Endometrial microvascular endothelial cells (primary cell): Measurements from ENCODE around the gene EYA4. TPM values are rescaled to one million over a fixed set of nuclear protein-coding genes. Genes with fewer than 3 reads are reported as not detected.
"Not testable (repeated sequence)": the region's sequence is repeated elsewhere in the genome, so short reads cannot be mapped to it uniquely, and the experiment has no call there.

ENCODE experiments used
- in situ Hi-C: cut with HindIII; loops from 2 replicates; pipeline ENCODE4 v1.10.0; 2017; ENCODE audit warnings: low sequenced_read_pairs, low pct_unique_long_range_greater_than_20kb; ENCODE audit errors: inconsistent ontology term
- total RNA-seq: library from RNA; depleted of rRNA; stranded (reverse); fragments of >200 nt; gene quantifications from one replicate; pipeline ENCODE4 v1.2.3, GENCODE V29; 2015; ENCODE audit errors: inconsistent ontology term

Gene EYA4
- total RNA-seq, 1 donor from 2014 or later, result 0.09 TPM

- in situ Hi-C loops, result no loop called here
Observed at GRCh38 chr6:133380047-133380446, 138.9 kb downstream of the EYA4 start.

GRCh38 chr6:133380723-133381122, 139.6 kb downstream of the EYA4 start:
- in situ Hi-C loops, result no loop called here

- in situ Hi-C loops, result no loop called here
Observed at GRCh38 chr6:133388731-133389130, 147.6 kb downstream of the EYA4 start.

GRCh38 chr6:133390168-133390567, 149.0 kb downstream of the EYA4 start:
- in situ Hi-C loops, result no loop called here

GRCh38 chr6:133392015-133392414, 150.9 kb downstream of the EYA4 start:
- in situ Hi-C loops, result no loop called here

- in situ Hi-C loops, result no loop called here
Observed at GRCh38 chr6:133392641-133393040, 151.5 kb downstream of the EYA4 start.

- in situ Hi-C loops, result no loop called here
Observed at GRCh38 chr6:133393891-133394290, 152.7 kb downstream of the EYA4 start.

- in situ Hi-C loops, result no loop called here
Observed at GRCh38 chr6:133394630-133395029, 153.5 kb downstream of the EYA4 start.

GRCh38 chr6:133396233-133396983, 155.3 kb downstream of the EYA4 start:
- in situ Hi-C loops, result no loop called here

GRCh38 chr6:133396984-133397348, 155.8 kb downstream of the EYA4 start:
- in situ Hi-C loops, result no loop called here

GRCh38 chr6:133397601-133398000, 156.4 kb downstream of the EYA4 start:
- in situ Hi-C loops, result not testable (repeated sequence)

- in situ Hi-C loops, result no loop called here
Observed at GRCh38 chr6:133399426-133399825, 158.3 kb downstream of the EYA4 start.

- in situ Hi-C loops, result no loop called here
Observed at GRCh38 chr6:133404151-133404550, 163.0 kb downstream of the EYA4 start.

GRCh38 chr6:133404728-133405127, 163.6 kb downstream of the EYA4 start:
- in situ Hi-C loops, result no loop called here

GRCh38 chr6:133407320-133408100, 166.4 kb downstream of the EYA4 start:
- in situ Hi-C loops, result no loop called here

- in situ Hi-C loops, result no loop called here
Observed at GRCh38 chr6:133408132-133408531, 167.0 kb downstream of the EYA4 start.

GRCh38 chr6:133408543-133408942, 167.4 kb downstream of the EYA4 start:
- in situ Hi-C loops, result no loop called here

- in situ Hi-C loops, result no loop called here
Observed at GRCh38 chr6:133410638-133411435, 169.7 kb downstream of the EYA4 start.

- in situ Hi-C loops, result no loop called here
Observed at GRCh38 chr6:133411757-133412156, 170.6 kb downstream of the EYA4 start.

GRCh38 chr6:133415262-133415661, 174.1 kb downstream of the EYA4 start:
- in situ Hi-C loops, result no loop called here
